ENCODE results near the gene GRIK3. TPM values are rescaled to one million over a fixed set of nuclear protein-coding genes. Genes with fewer than 3 reads are reported as not detected.
"Not testable (repeated sequence)": the region's sequence is repeated elsewhere in the genome, so short reads cannot be mapped to it uniquely, and the experiment has no call there.

GRIK3 gene
- total RNA-seq, 6 experiments from 2014 or later = 0.07 TPM; not detected in 5

DNA sequence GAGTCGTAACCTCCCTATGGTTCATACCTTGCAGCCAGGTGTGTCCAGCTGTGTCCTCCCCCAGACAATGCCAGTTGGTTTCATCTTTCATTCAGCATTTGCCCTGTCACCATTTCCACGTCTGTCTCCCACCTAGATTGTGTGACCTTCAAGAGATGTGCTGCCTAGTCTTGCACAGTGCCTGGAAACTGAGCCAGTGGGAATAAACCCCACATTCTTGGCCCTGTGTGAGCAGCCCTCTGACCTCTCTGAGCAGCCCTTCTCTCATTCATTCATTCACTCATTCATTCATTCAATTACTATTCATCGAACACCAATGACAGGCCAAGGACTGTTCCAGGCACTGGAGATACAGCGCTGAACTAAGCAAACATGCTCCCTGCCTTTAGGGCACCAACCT is 115.7 kb downstream of the GRIK3 start:
- Histone ChIP-seq H3K4me1 (no peaks in the 10 kb centered on the region), H3K9me3 (no peaks in the 10 kb centered on the region), H3K36me3 (no peaks in the 10 kb centered on the region), H3K4me3 (no peak overlapping the region), H3K27me3 (no peaks in the 10 kb centered on the region), H3K27ac (no peak overlapping the region)
- no peak for ATAC-seq
- TF ChIP-seq, protein P1, sequence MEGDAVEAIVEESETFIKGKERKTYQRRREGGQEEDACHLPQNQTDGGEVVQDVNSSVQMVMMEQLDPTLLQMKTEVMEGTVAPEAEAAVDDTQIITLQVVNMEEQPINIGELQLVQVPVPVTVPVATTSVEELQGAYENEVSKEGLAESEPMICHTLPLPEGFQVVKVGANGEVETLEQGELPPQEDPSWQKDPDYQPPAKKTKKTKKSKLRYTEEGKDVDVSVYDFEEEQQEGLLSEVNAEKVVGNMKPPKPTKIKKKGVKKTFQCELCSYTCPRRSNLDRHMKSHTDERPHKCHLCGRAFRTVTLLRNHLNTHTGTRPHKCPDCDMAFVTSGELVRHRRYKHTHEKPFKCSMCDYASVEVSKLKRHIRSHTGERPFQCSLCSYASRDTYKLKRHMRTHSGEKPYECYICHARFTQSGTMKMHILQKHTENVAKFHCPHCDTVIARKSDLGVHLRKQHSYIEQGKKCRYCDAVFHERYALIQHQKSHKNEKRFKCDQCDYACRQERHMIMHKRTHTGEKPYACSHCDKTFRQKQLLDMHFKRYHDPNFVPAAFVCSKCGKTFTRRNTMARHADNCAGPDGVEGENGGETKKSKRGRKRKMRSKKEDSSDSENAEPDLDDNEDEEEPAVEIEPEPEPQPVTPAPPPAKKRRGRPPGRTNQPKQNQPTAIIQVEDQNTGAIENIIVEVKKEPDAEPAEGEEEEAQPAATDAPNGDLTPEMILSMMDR (IDR thresholded peaks at IDR 0.05) = no peak
- no peak for TF ChIP-seq POLR2A (IDR thresholded peaks at IDR 0.05)
- WGBS (ENCODE audit: insufficient coverage, low coverage, low lambda C conversion rate, missing lambda C conversion rate) = 55% methylated on average over 4 of the region's 4 CpGs
- intact Hi-C loops (cut with DNase I) = no loop called here
- DNase-seq = no peak

DNA sequence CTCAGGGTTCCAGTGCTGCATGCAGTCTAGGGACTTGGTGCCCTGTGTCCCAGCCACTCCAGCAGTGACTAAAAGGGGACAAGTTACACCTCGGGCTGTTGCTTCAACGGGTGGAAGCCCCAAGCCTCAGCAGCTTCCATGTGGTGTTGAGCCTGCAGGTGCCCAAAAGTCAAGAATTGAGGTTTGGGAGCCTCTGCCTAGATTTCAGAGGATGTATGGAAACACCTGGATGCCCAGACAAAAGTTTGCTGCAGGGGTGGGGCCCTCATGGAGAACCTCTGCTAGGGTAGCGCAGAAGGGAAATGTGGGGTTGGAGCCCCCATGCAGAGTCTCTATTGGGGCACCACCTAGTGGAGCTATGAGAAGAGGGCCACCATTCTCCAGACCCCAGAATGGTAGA is 117.8 kb downstream of the GRIK3 start:
- H3K4me3 ChIP-seq; ATAC-seq; H3K9me3 ChIP-seq; intact Hi-C loops (cut with DNase I); H3K27ac ChIP-seq; H3K36me3 ChIP-seq; DNase-seq; H3K4me1 ChIP-seq; H3K27me3 ChIP-seq: not testable (repeated sequence)
- WGBS (ENCODE audit: insufficient coverage, low coverage, low lambda C conversion rate, missing lambda C conversion rate) = 39% methylated on average over 3 of the region's 3 CpGs

DNA sequence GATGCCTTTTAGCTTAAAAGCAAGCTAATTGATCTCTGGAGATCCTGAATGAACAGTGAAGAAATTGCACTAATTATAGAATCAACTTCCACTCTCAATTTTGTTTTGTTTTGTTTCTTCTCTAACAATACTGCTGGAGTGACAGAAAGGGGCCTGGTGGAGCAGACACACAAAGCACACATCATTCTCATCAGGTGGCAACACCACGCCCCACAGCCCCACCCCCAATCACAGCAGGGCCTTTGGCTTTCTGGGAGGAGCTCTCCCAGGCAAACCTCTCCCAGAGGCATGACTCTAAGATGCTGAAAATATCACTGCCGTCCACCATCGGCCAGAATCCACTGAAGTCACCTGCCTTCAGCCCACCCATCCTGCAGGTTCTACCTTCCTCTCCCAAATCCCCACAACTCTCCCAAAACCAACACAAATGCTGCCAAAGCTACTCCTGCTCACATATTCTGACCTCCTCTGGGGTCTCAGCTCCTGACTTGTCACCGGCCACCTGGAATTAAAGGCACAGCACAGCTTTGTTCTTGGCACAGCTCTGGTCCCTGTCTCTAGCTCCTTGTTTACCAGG is 120.7 kb downstream of the GRIK3 start:
- DNase-seq = no peak
- no peaks in the 10 kb centered on the region for H3K27me3 ChIP-seq
- WGBS (ENCODE audit: insufficient coverage, low coverage, low lambda C conversion rate, missing lambda C conversion rate) = 13% methylated on average over 4 of the region's 4 CpGs

DNA sequence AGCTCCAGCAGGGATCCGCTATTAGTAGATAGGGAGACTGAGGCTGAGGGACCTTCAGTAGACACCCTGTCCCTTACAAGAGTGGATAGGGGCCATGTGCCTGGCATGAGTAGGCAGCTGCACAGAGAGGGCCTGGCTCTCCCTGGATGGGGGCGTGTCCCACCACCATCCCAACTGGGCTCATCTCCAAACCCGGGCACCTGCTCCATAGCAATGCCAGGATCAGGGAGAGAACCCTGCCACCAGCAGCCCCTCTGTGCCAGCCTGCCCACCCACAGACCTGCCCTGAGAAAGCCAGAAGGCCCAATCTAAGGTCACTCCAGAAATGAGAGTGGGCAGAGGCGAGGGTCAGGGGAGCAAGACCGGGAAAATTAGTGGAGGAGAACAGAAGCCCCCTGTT is 121.3 kb downstream of the GRIK3 start:
- TF ChIP-seq, protein P1 (IDR thresholded peaks at IDR 0.05) = no peak
- no peak for TF ChIP-seq POLR2A (IDR thresholded peaks at IDR 0.05)
- H3K36me3 ChIP-seq = no peaks in the 10 kb centered on the region
- ATAC-seq = peak in 1 of 4 donors; percentile 20
- no peaks in the 10 kb centered on the region for H3K27me3 ChIP-seq
- intact Hi-C loops (cut with DNase I) = no loop called here
- H3K4me1 ChIP-seq = no peaks in the 10 kb centered on the region
- 50% methylated on average over 1 of the region's 5 CpGs for WGBS (ENCODE audit: insufficient coverage, low coverage, low lambda C conversion rate, missing lambda C conversion rate)
- H3K4me3 ChIP-seq = no peak overlapping the region
- H3K9me3 ChIP-seq = no peaks in the 10 kb centered on the region
- DNase-seq = no peak
- H3K27ac ChIP-seq = no peak overlapping the region

More for the DNA sequence above, 120.7 kb downstream of the GRIK3 start:
- no peaks in the 10 kb centered on the region for H3K4me1 ChIP-seq
- H3K36me3 ChIP-seq = no peaks in the 10 kb centered on the region
- H3K9me3 ChIP-seq = no peaks in the 10 kb centered on the region
- no peak overlapping the region for H3K4me3 ChIP-seq
- ATAC-seq = no peak
- intact Hi-C loops (cut with DNase I) = no loop called here
- TF ChIP-seq, protein P1 (IDR thresholded peaks at IDR 0.05) = no peak
- TF ChIP-seq POLR2A (IDR thresholded peaks at IDR 0.05) = no peak
- H3K27ac ChIP-seq = no peak overlapping the region

DNA sequence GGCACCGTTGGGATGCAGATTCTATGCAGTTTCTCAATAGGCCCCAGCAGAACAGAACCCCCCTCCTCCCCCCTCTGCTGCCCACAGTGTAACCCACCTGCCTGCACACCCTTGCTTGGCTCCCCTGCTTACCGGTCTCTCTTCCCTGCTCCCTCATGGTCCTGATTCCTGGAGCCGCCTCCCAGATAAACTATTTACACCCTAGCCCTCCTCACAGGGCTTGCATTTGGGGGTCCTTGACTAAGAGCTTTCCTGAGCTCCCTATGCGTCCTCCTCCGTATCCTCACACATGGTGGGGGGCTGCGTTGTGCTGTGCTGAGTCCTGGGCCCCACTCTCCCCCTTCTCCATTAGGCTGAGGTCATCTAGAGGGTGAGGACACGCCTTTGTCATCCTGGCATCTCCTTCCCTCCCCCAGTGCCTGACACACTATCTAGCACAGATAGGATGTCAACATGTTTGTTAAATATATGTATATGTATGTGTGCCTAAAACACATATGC is 121.9 kb downstream of the GRIK3 start:
- 36% methylated on average over 7 of the region's 7 CpGs for WGBS (ENCODE audit: insufficient coverage, low coverage, low lambda C conversion rate, missing lambda C conversion rate)
- TF ChIP-seq, protein P1 (IDR thresholded peaks at IDR 0.05) = no peak
- no peak for TF ChIP-seq POLR2A (IDR thresholded peaks at IDR 0.05)
- H3K4me3 ChIP-seq = no peak overlapping the region
- ATAC-seq = no peak
- H3K4me1 ChIP-seq = no peaks in the 10 kb centered on the region
- H3K27me3 ChIP-seq = no peaks in the 10 kb centered on the region
- intact Hi-C loops (cut with DNase I) = no loop called here
- DNase-seq = no peak
- no peaks in the 10 kb centered on the region for H3K9me3 ChIP-seq
- no peak overlapping the region for H3K27ac ChIP-seq
- no peaks in the 10 kb centered on the region for H3K36me3 ChIP-seq

Measured in right lobe of liver (tissue), 6 donors.